ENCODE measurements around the gene CST8.

The CST8 gene

GRCh38 chr20:23476015-23476754 lies 14.7 kb upstream of the CST8 start:
- no peak for DNase-seq (ENCODE audit: low spot score)

- DNase-seq (ENCODE audit: low spot score) = no peak
Observed at GRCh38 chr20:23477223-23477622, 13.7 kb upstream of the CST8 start.

GRCh38 chr20:23479043-23479442 lies 11.9 kb upstream of the CST8 start:
- DNase-seq (ENCODE audit: low spot score) = peak; percentile 6

- DNase-seq (ENCODE audit: low spot score) = no peak
Observed at GRCh38 chr20:23482138-23482537, 8.8 kb upstream of the CST8 start.

GRCh38 chr20:23484081-23484480 lies 6.8 kb upstream of the CST8 start:
- no peak for DNase-seq (ENCODE audit: low spot score)

GRCh38 chr20:23488470-23488869 lies 2.4 kb upstream of the CST8 start:
- no peak for DNase-seq (ENCODE audit: low spot score)

GRCh38 chr20:23488996-23489395 lies 1.9 kb upstream of the CST8 start:
- no peak for DNase-seq (ENCODE audit: low spot score)

GRCh38 chr20:23492292-23492691 lies 1.4 kb downstream of the CST8 start:
- DNase-seq (ENCODE audit: low spot score) = no peak

GRCh38 chr20:23493172-23493772 lies 2.4 kb downstream of the CST8 start:
- no peak for DNase-seq (ENCODE audit: low spot score)

- DNase-seq (ENCODE audit: low spot score) = peak; percentile 6
Observed at GRCh38 chr20:23497536-23497935, 6.6 kb downstream of the CST8 start.

GRCh38 chr20:23501926-23502325 lies 11.0 kb downstream of the CST8 start:
- DNase-seq (ENCODE audit: low spot score) = no peak

- no peak for DNase-seq (ENCODE audit: low spot score)
Observed at GRCh38 chr20:23503649-23504048, 12.7 kb downstream of the CST8 start.

GRCh38 chr20:23507346-23507745 lies 16.4 kb downstream of the CST8 start:
- no peak for DNase-seq (ENCODE audit: low spot score)

- peak; percentile 52 for DNase-seq (ENCODE audit: low spot score)
Observed at GRCh38 chr20:23508449-23509229, 17.7 kb downstream of the CST8 start.

- no peak for DNase-seq (ENCODE audit: low spot score)
Observed at GRCh38 chr20:23509247-23509913, 18.5 kb downstream of the CST8 start.

GRCh38 chr20:23510000-23510590 lies 19.2 kb downstream of the CST8 start:
- DNase-seq (ENCODE audit: low spot score) = no peak

GRCh38 chr20:23513164-23513563 lies 22.2 kb downstream of the CST8 start:
- peak; percentile 73 for DNase-seq (ENCODE audit: low spot score)

- no peak for DNase-seq (ENCODE audit: low spot score)
Observed at GRCh38 chr20:23514848-23515247, 23.9 kb downstream of the CST8 start.

- no peak for DNase-seq (ENCODE audit: low spot score)
Observed at GRCh38 chr20:23515250-23515939, 24.5 kb downstream of the CST8 start.

GRCh38 chr20:23517719-23518118 lies 26.8 kb downstream of the CST8 start:
- no peak for DNase-seq (ENCODE audit: low spot score)

GRCh38 chr20:23519556-23519955 lies 28.6 kb downstream of the CST8 start:
- DNase-seq (ENCODE audit: low spot score) = no peak

- DNase-seq (ENCODE audit: low spot score) = peak; percentile 78
Observed at GRCh38 chr20:23520185-23520584, 29.3 kb downstream of the CST8 start.

All from kidney tubule cell (primary cell).